GM18519 (cell line): ENCODE data around the gene HERC5.
"Not testable (repeated sequence)": the region's sequence is repeated elsewhere in the genome, so short reads cannot be mapped to it uniquely, and the experiment has no call there.

Experiments
- ATAC-seq: cut with Tn5 transposase; IDR thresholded peaks from one replicate; pipeline ENCODE4 v1.9.1; 2021; ENCODE audit warnings: mild to moderate bottlenecking, moderate library complexity; ENCODE audit not compliant: unreplicated experiment, low FRiP score

The HERC5 gene

DNA sequence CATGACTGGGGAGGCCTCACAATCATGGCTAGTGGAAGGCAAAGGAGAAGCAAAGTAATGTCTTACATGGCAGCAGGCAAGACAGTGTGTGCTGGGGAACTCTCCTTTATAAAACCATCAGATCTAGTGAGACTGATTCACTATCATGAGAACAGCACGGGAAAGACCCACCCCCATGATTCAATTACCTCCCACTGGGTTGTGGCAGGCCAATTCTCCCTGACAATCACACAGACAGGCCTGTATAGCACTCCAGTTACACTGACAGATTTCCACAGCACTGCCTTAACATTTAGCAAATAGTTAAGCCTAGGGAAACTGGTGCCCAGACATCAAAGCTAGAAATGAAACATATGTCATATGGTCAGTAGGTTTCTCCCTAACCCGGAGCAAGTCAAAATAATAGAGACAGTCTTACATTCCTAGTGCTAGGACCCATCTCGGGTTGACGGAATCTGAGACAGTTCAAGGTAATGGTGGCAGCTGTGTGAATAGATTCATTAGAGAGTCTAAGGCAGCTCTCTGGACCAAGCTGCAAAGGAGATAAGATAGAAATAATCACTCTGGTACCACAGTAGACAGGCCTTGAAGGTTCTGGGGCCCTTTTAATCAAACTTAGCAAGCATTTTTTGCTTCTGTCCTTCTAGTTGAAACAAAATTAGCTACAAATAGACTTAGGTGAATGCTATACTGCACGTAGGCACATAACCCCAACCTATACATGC lies 9.4 kb upstream of the HERC5 start:
- ATAC-seq = no peak

- not testable (repeated sequence) for ATAC-seq
These were observed 8.6 kb upstream of the HERC5 start for GRCh38 chr4:88448211-88448765.

DNA sequence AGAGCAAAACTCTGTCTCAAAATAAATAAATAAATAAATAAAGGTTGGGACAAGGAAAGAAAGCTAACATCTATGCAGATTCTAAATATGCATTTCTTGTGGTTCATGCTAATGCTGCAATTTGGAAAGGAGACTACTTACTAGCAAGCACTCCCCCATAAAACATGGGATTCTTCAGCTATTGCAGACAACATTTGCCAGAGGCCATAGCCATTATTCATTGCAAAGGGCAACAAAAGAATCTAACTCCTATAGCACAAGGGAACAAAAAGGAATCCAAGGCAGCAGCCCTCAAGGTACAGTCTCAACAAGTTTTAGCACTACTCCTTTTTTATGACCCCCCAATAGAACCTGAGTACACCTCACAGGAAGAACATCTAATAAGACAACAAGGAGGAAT lies 8.0 kb upstream of the HERC5 start:
- ATAC-seq = no peak

GRCh38 chr4:88449290-88449689 lies 7.6 kb upstream of the HERC5 start:
- no peak for ATAC-seq

DNA sequence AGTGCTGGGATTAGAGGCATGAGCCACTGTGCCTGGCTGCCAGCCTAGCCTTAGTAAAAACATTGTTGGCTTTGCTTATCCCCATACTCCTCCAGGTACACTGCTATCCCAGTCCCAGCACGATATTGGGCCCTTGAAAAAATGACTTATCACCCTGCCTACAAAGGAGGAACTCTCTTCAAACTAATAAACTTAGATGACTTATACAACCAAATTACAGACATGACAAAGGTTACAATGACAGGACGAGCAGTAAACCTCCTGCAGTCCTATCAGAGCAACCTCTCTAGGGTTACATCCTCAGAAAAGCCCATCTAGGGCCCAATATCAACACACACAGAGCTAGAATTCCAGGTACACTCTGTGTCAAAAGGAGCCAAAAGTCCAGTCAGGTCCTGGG lies 5.7 kb upstream of the HERC5 start:
- no peak for ATAC-seq

DNA sequence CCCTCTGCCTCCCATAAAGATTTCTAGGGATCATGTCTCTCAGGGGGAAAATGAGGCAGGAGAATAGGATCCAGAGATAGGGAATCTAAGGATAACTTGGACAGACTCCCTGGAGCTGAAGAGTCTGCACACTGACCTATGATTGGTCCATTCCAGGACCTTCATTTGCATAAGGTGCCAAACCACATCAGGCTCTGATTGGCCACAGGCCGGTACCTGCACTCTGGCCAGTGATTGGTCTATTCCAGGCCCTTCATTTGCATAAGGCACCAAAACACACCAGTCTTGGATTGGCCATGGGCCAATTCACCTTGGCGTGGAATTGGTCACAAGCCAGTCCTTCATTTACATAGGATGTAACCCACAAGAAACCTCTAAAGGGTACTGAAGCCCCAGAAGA lies 4.0 kb upstream of the HERC5 start:
- ATAC-seq = no peak

- peak; percentile 32 for ATAC-seq
These were observed 586 bp downstream of the HERC5 start for GRCh38 chr4:88457307-88458103.

GRCh38 chr4:88458104-88458740 lies 1.3 kb downstream of the HERC5 start:
- ATAC-seq = no peak

- no peak for ATAC-seq
These were observed 8.8 kb downstream of the HERC5 start for GRCh38 chr4:88465653-88466192.

- ATAC-seq = no peak
These were observed 10.5 kb downstream of the HERC5 start for GRCh38 chr4:88467392-88467791.

DNA sequence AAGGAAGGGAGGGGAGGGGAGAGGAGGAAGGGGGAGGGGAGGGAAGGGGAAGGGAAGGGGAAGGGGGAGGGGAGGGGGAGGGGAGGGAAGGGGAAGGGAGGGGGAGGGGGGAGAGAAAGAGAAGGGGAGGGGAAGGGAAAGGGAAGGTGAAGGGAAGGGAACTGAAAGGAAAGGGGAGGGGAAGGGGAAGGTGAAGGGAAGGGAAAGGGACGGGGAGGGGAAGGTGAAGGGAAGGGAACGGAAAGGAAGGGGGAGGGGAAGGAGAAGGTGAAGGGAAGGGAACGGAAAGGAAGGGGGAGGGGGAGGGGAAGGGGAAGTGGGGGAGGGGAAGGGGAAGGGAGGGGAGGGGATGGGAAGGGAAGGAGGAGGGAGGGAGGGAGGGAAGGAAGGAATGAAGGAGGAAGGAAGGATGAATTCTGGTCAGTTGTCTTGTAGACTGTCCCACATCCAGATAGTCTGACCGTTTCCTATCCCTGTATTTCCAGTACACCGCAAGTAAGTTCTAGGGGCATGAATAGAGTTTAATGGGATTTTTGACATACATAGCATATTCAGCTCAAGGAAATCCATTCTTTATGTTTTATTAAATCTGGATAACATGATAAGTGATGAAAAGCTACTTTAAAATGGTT lies 20.4 kb downstream of the HERC5 start:
- no peak for ATAC-seq

GRCh38 chr4:88478247-88478646 lies 21.3 kb downstream of the HERC5 start:
- no peak for ATAC-seq

GRCh38 chr4:88481537-88481936 lies 24.6 kb downstream of the HERC5 start:
- no peak for ATAC-seq

DNA sequence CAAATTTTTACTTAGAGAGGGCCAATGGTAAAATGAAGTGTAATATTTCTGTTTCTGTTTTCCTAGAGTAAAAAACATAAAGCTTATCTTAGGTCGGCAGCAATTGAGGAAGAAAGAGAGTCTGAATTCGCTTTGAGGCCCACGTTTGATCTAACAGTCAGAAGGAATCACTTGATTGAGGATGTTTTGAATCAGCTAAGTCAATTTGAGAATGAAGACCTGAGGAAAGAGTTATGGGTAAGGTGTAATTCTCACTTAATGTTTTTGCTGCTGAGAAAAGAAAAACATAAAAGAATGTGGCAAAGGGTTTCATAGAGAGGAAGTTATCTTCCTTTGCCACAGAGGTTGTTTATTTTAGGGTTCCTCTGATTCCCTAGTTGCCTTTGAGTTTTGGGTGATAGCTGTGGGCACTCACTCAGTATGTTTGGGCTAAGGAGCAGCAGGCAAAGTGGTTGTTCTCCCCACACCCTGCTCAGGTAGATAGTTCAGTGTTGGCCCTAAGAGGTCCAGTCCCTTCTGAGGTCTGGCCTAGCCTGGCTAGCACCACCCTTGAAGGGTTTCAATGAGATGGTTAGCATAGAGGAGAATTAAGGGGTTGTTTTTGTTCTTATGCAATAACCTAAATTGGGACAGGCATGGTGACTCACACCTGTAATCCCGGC lies 32.3 kb downstream of the HERC5 start:
- ATAC-seq = no peak

DNA sequence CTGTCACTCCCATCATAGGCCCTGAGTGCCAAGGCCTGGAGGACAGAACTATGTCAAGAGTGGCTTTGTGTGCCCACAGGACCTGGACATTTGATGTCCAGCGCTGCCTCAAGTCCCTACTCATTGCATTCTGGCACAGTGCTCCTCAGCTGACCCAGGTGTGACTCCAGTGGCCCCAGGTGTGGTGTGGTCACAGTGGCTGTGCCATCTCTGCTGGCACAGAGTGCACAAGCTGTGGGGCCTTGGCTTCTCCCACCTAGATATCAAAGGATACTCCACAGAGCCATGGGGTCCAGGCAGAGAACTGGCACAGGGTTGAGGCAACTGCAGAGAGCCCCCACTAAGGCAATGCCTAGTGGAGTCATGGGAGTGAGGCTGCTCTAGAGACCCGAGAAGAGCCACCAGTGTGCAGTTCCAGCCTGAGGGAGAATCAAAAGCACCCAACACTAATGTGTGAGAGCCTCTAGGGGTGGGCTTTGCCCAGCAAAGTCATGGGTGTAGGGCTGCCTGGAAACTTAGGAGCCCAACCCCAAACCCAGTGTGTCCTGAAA lies 41.0 kb downstream of the HERC5 start:
- ATAC-seq = no peak

- no peak for ATAC-seq
These were observed 46.4 kb downstream of the HERC5 start for GRCh38 chr4:88503344-88503743.

GRCh38 chr4:88511236-88511635 lies 54.3 kb downstream of the HERC5 start:
- no peak for ATAC-seq

- no peak for ATAC-seq
These were observed 57.9 kb downstream of the HERC5 start for GRCh38 chr4:88514557-88515511.

DNA sequence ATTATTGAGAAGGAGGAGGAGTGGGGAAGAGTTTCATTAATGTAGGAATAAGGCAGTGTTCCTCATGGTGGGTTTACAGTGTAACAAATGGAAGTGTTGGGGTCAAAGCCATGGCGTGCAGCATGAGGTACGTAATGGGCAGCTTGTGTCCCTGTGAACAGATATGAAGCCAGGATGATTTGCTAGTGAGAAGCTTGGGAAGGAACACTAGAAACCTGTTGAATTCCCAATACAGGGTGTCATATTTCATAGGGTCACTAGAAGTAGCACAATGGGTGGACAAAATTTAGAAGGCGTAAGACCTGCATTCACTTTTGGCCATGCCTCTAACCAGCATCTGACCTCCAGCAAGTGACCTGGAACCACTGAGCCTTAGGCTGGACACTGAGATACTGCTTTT lies 59.8 kb downstream of the HERC5 start:
- ATAC-seq = no peak
